Tibial artery (tissue), 4 donors: ENCODE data around the gene VCP.

Source experiments
- DNase-seq, 2 donors: peaks; one replicate each; pipeline ENCODE4 v3.0.0-alpha.2; 2019
- H3K27ac ChIP-seq, 2 donors: fragments of 200-600 bp; sonication (generic) in 1 of 2; 1 replicate in 1 of 2; 2 replicates in 1 of 2; pipeline ENCODE4 v1.5.1; 2018 to 2019; ENCODE audit warnings: mild to moderate bottlenecking in 1 of 2
- H3K27me3 ChIP-seq, 2 donors: fragments of 200-600 bp; sonication (generic) in 1 of 2; one replicate each; pipeline versions ENCODE4 v1.5.1 to v1.6.0; 2016 to 2019
- H3K36me3 ChIP-seq, 3 donors: fragments of 200-600 bp; sonication (generic) in 2 of 3; one replicate each; pipeline ENCODE4 v1.5.1; 2016 to 2019; ENCODE audit warnings: mild to moderate bottlenecking in 2 of 3
- H3K4me1 ChIP-seq, 4 donors: fragments of 200-600 bp; sonication (generic) in 2 of 4; 1 replicate in 3 of 4; 2 replicates in 1 of 4; pipeline ENCODE4 v1.5.1; 2016 to 2019
- H3K4me3 ChIP-seq, 2 donors: fragments of 200-600 bp; sonication (generic) in 1 of 2; 1 replicate in 1 of 2; 2 replicates in 1 of 2; pipeline ENCODE4 v1.5.1; 2018 to 2019; ENCODE audit warnings: mild to moderate bottlenecking in 2 of 2
- H3K9me3 ChIP-seq, 3 donors: fragments of 200-600 bp; sonication (generic) in 1 of 3; one replicate each; pipeline ENCODE4 v1.5.1; 2016 to 2019
- intact Hi-C: fragments of 100-400 bp; cut with DNase I; formaldehyde crosslinking; loops from one replicate; pipeline ENCODE4 v1.15.0; 2023; ENCODE audit warnings: low total_unique reads
- TF ChIP-seq, protein P1 (sequence below), 2 experiments: fragments of 200-600 bp in 1 of 2; fragments of 450-650 bp in 1 of 2; IDR thresholded peaks; one replicate each; pipeline ENCODE4 v1.5.1; 2017 to 2019; ENCODE audit warnings: antibody characterized with exemption in 2 of 2, mild to moderate bottlenecking in 1 of 2, moderate library complexity in 1 of 2

VCP gene

DNA sequence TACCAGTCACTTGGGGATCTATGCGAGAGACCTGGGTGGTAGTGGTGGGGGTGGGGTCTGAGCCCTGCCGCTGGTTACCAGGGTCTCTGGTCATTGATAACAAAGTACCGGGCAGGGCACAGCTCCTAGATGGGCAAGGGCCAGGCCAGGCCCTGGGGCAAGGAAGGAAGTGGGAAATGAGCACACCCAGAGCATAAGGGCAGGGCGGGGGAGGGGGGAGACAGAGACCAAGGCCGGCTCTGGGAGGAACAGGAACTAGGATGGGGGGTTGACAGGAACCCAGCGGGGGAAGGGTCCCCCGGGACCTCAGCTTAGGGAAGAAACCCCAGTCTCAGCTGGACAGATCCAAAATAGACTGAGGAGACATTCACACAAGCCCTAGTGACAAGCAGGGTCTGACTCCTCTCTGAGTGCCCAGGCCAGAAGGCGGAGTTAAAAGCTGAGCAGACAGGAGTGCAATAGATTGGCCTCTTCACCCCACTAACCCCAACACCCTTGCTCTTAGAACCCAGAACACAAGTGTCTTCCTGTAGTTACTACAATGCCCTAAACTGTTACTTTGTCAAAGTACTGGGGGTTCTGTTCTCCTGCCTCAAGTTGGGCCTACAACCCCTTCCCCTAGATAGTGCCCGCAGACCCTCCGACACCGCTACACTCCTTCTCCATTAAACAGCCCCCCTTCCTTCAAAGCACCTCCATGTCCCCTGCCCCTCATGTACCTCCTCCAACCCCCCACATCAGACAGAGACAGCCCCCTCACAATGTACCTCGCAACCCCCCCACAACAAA is 42.6 kb upstream of the VCP start:
- intact Hi-C loops = loop anchor here (5.0 kb wide), 3 partner anchors 123 to 447 kb away; a partner anchor contains a TSS
- peak; percentile 78 to 86 for DNase-seq
- H3K4me3 ChIP-seq = peak overlapping the region; percentile 59 to 64
- H3K27me3 ChIP-seq = no peaks in the 10 kb centered on the region
- TF ChIP-seq, protein P1, sequence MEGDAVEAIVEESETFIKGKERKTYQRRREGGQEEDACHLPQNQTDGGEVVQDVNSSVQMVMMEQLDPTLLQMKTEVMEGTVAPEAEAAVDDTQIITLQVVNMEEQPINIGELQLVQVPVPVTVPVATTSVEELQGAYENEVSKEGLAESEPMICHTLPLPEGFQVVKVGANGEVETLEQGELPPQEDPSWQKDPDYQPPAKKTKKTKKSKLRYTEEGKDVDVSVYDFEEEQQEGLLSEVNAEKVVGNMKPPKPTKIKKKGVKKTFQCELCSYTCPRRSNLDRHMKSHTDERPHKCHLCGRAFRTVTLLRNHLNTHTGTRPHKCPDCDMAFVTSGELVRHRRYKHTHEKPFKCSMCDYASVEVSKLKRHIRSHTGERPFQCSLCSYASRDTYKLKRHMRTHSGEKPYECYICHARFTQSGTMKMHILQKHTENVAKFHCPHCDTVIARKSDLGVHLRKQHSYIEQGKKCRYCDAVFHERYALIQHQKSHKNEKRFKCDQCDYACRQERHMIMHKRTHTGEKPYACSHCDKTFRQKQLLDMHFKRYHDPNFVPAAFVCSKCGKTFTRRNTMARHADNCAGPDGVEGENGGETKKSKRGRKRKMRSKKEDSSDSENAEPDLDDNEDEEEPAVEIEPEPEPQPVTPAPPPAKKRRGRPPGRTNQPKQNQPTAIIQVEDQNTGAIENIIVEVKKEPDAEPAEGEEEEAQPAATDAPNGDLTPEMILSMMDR (IDR thresholded peaks at IDR 0.05) = no peak
- H3K9me3 ChIP-seq = no peaks in the 10 kb centered on the region
- no peaks in the 10 kb centered on the region for H3K36me3 ChIP-seq
- peaks cover 4 to 59% (median 50%) of the 10 kb centered on the region in 4 donors for H3K4me1 ChIP-seq
- peak overlapping the region; percentile 97 to 100 for H3K27ac ChIP-seq

GRCh38 chr9:35114113-35114839 is 41.9 kb upstream of the VCP start:
- Histone ChIP-seq H3K36me3 (no peaks in the 10 kb centered on the region), H3K4me1 (peaks cover 4 to 67% (median 55%) of the 10 kb centered on the region in 4 donors), H3K27ac (peak overlapping the region; percentile 97 to 100), H3K9me3 (no peaks in the 10 kb centered on the region), H3K27me3 (no peaks in the 10 kb centered on the region), H3K4me3 (peak overlapping the region; percentile 59 to 64)
- peak; percentile 93 to 94 for DNase-seq
- TF ChIP-seq, protein P1 (IDR thresholded peaks at IDR 0.05) = no peak
- intact Hi-C loops = loop anchor here (5.0 kb wide), 1 partner anchor 122 kb away; no protein-coding TSS in a partner anchor

DNA sequence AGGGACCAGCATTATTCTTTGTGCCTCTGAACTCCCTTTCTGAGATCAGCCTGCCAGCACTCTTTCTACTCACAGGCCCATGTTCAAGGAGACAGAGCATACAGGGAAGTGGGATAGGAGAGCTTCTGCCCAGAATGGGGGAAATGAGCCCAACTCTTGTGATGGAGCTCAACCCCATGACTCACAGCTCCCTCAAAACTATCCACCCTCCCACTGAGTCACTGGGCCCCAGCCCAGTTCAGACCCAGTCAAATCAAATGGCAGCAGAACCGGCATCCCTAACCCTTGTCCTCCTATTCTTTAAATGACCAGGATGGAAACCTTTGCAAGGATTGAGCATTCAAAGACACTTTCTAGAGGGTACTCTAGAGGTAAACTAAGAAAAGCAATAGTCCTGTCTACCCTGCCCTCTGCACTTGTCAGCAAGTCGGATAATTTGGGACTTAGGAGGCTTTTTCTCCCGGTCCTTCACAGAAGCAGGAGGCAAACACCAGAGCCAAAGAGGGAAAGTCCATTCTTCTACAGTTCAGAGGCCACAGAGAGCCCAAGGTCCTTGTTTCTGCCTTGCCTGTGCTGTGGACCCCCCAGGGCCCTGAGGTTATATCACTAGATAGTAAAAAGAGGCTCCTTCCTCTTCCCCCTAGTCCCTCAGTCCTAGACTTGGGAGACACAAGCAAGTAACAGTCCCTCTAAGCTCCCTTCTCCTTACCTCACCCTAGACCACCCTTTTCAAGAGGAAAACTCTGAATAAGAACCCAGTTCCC is 40.0 kb upstream of the VCP start:
- no peaks in the 10 kb centered on the region for H3K9me3 ChIP-seq
- H3K27me3 ChIP-seq = no peaks in the 10 kb centered on the region
- intact Hi-C loops = loop anchor here (5.0 kb wide), 1 partner anchor 120 kb away; no protein-coding TSS in a partner anchor
- peaks cover 11 to 13% (median 11%) of the 10 kb centered on the region in 3 donors for H3K36me3 ChIP-seq
- TF ChIP-seq, protein P1 (IDR thresholded peaks at IDR 0.05) = no peak
- peak overlapping the region in 1 of 2 donors; percentile 79 for H3K4me3 ChIP-seq
- peaks cover 4 to 71% (median 60%) of the 10 kb centered on the region in 4 donors for H3K4me1 ChIP-seq
- H3K27ac ChIP-seq = peak overlapping the region; percentile 97 to 100
- peak; percentile 80 to 84 for DNase-seq

- intact Hi-C loops = loop anchor here (5.0 kb wide), 1 partner anchor 119 kb away; no protein-coding TSS in a partner anchor
- H3K4me1 ChIP-seq = peaks cover 4 to 67% (median 53%) of the 10 kb centered on the region in 4 donors
Measured at GRCh38 chr9:35111001-35111933, 38.8 kb upstream of the VCP start.

More at GRCh38 chr9:35111001-35111933, 38.8 kb upstream of the VCP start:
- Histone ChIP-seq H3K9me3 (no peaks in the 10 kb centered on the region), H3K36me3 (peaks cover 22 to 24% (median 23%) of the 10 kb centered on the region in 3 donors), H3K27ac (peak overlapping the region; percentile 97 to 100), H3K4me3 (peak overlapping the region; percentile 79 to 87), H3K27me3 (no peaks in the 10 kb centered on the region)
- peak; percentile 99 for DNase-seq
- TF ChIP-seq, protein P1 (IDR thresholded peaks at IDR 0.05) = no peak
